HG02642 (cell line): ENCODE results near the gene TBL3.
"Not testable (repeated sequence)": the region's sequence is repeated elsewhere in the genome, so short reads cannot be mapped to it uniquely, and the experiment has no call there.

Source experiments
- ATAC-seq: cut with Tn5 transposase; IDR thresholded peaks from one replicate; pipeline ENCODE4 v1.9.1; 2021; ENCODE audit warnings: mild to moderate bottlenecking; ENCODE audit not compliant: unreplicated experiment, poor library complexity

Gene TBL3

GRCh38 chr16:1971796-1972489 lies at the start of gene TBL3:
TSS of gene TBL3 (plus strand) at chr16:1972053. CDS start at chr16:1972165, 112 bp downstream.
- ATAC-seq = peak; percentile 69

DNA sequence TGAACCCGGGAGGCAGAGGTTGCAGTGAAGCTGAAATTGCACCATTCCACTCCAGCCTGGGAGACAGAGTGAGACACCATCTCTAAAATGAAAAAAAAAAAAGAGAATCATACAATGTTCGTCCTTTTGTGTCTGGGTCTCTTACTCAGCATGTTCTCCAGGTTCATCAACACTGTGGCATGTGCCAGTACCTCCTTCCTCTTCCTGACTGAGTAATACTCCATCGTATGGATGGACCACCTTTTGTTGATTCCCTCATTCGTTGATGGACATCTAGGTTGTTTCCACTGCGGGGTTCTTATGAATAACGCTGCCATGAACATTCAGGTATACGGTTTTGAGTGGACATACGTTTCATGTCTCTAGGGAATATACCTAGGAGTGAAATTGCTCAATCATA lies 49.5 kb upstream of the TBL3 start:
- no peak for ATAC-seq

GRCh38 chr16:1923299-1924034 lies 48.4 kb upstream of the TBL3 start:
- ATAC-seq = no peak

GRCh38 chr16:1924095-1924494 lies 47.8 kb upstream of the TBL3 start:
- no peak for ATAC-seq

GRCh38 chr16:1926271-1926670 lies 45.6 kb upstream of the TBL3 start:
- no peak for ATAC-seq

DNA sequence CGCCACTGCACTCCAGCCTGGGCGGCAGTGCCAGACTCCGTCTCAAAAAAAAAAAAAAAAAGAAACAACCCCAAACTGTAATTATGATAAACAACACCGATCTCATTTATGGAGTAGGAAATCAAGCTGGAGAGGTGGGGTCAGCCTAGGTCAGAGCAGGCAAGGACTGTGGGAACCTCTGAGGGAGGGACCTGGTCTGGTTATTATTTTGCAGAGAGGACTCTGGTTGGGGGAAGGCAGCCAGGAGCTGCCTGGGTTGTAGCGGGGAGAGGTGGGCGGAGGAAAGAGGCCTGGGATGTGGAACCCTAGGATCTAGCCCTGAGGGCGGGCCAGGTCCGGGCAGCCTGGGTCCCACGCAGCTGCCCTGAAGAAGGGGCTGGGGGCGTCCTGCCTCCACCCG lies 42.7 kb upstream of the TBL3 start:
- ATAC-seq = peak; percentile 14

DNA sequence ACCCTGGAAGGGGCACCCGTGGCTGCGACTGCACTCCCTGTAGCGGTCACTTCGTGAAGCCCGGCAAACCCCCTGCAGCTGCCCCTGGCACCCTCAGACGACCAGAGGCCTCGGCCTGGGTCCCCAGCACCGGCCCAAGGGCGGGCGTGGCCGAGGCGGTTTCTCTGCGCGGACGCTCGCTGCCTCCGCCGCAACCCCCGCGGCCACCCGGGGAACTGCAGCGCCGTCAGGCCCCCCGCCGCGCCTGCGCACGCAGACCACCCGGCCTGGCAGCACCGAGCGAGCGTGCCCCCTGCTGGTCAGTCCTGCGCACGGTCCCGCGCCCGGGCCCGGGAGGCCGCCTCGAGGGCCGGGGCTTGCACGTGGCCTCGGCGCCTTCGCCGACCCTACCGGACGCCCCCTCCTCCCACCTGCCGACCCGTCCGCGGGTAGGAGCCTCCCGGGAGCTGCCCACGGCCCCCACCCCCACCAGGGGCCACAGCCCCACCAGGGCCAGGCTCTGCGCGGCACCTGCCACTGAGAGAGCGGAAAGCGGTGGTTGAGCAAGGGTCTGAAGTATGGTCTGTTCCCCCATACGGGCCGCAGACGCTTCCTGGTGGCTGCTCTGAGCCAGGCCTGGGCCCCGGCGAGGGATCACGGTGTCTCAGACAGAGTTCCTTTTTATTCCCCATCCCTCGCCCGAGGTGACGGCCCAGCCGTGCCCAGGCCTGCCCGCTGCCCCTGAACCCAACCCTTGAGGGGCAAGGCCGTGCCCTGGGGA lies 42.1 kb upstream of the TBL3 start:
- peak; percentile 91 for ATAC-seq

DNA sequence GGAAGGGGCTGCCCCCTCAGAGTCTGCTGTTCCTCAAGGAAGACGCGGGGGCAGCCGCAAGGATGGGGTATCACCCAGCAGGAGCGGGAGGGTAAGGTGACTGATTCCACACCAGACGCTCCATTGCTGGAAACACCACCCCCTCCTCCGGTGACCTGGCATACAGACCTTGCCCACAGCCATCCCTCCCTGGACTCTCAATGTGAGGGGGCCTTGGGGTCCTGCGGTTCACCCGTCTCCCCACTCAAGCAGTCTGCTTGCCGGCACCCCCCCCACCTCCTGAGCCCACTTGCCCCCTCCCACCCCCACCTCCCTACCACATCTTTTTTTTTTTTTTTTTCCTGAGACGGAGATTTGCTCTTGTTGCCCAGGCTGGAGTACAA lies 41.5 kb upstream of the TBL3 start:
- no peak for ATAC-seq

DNA sequence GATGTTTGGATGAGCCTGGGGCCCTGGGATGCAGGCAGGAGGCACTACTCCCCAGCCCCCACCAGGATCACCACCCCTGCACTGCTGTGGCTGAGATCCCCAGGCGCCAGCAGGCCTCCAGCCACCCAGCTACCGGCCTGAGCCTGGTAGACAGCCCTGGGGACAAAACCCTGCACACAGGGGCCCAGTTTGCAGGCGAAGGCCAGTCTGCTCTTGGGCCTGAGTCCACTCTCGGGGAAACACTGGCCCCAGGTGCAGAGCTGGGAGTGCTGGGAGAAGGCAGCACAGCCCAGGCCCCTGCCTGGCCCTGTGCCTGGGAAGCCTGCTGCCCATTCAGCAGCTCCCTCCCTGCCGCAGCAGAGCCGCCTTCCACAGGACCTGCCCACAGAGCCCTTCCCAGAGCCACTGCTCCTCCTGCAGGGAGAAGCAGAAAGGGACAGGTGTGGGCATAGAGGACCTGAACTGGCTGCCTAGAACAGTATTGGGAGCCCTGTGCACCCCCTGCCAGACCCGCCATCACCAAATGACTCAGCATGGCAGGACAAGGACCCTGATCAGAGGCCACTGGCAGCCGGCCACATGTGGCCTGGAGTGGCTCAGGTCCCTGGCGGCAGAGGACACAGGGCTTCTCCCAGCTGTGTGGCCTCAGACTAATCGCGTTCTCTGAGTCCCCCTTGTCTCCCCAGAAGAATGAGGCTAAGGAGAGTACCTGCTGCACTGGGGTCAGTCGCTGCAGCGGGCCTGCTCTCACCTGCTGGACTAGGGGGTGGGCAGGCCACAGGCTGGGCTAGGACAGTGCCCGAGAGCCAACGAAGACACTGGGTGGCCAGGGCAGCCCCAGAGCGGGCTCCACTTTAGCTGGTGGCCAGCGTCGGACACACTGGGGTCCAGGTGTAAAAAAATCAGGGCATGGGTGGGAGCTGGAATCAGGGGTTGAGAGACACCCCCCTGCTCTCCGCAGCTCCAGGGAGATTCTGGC lies 39.5 kb upstream of the TBL3 start:
- no peak for ATAC-seq

- ATAC-seq = no peak
These were observed 38.7 kb upstream of the TBL3 start for GRCh38 chr16:1933097-1933661.

- no peak for ATAC-seq
These were observed 34.8 kb upstream of the TBL3 start for GRCh38 chr16:1936945-1937479.

GRCh38 chr16:1938316-1938715 lies 33.5 kb upstream of the TBL3 start:
- no peak for ATAC-seq

DNA sequence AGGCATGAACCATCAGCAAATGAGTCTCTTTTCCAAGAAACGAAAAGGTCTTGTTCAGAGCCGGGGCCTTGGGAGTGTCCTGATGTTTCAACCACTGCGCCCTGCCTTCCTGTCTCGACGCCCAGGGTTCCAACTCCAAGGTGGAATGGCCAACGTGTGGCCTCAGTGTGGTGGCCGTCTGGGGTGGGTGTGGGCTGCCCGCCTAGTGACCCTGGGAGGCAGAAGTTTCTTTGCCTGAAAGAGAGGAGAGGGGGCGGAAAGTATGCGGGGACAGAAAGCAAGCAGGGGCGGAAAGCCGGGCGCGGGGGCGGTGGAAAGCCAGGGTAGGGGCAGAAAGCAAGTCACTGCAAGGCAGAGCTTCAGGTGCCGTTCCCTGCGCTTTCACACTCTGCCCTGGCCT lies 32.9 kb upstream of the TBL3 start:
- no peak for ATAC-seq

GRCh38 chr16:1939833-1940232 lies 32.0 kb upstream of the TBL3 start:
- not testable (repeated sequence) for ATAC-seq

DNA sequence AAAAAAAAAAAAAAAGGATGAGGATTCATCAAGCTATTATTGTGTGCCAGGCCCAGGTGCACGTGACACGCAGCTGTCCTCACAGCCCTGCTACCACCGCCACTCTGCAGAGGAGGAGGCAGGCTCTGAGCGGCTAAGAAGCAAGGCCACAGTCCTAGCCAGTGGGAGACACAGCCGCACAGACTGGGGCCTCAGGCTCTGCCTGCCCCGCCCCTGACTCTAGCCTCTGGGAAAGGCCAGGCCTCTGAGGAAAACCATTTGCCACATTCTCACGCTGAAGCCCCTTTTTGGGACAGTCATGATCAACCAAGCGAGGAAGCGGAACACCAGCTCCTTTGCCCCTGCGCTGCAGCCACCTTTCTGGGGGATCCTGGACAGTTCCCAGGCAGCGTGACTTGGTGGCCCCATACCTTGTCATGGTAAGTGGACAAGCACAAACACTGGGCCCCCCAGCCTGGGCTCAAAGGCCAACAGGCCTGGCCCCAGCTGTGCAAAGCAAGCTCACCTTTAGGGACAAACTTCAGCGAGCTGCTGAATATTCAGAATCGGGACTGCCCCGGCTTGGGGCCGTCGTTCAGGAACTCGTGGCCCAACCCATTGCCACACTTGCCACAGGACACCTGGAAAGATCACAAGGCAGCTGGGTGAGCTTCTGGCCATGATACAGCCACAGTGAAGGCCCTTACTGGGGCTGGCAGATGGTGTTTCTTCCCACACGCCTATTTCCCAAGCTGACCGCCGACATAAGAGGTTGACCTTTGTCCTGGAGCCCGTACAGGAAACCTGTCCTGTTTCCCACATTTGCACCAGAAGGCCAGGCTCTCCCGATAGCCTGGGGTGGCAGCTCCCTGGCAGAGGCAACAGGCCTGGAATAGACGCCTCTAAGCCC lies 31.3 kb upstream of the TBL3 start:
- ATAC-seq = no peak

- ATAC-seq = no peak
These were observed 30.4 kb upstream of the TBL3 start for GRCh38 chr16:1941162-1942046.

DNA sequence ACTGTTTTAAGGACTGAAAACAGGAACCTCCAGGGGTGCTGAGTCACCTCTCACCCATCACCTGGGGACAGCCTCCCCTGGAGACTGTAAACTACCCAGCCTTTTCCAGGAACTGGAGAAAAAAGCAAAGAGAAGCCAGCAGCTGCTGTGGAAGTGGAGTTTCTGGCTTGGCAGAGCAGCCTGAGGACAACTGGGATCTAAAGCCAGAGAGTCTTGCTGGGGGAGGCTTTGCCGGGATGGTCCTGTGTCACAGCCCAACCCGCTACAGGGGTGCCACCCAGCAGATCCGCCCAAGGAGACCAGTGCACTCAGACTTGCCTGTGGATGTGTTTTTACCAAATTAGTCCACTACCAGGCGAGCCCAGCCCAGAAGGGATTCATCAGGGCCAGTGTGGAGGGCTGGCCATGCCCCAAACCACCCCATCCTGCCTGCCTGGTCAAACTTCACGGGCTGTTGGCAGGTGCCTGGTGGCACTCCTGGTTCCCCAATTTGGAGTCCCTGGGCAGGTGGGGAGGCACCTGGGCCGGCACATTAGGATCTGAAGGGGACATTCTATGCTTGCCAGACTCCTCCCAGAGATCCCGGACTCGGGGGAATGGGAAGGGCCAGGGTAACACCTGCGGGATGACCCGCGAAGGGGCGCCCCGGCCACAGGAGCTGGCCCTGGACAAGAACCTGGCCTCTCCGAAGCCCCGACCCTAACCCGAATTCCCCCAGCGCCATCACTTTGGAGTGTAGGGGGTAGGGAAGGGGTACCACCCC lies 29.6 kb upstream of the TBL3 start:
- ATAC-seq = no peak
